Dermis microvascular lymphatic vessel endothelial cell (primary cell): Measurements from ENCODE around the gene NPEPL1. TPM values are rescaled to one million over a fixed set of nuclear protein-coding genes. Genes with fewer than 3 reads are reported as not detected.
"Not testable (repeated sequence)": the region's sequence is repeated elsewhere in the genome, so short reads cannot be mapped to it uniquely, and the experiment has no call there.

Source experiments
- DNase-seq, 2 donors: peaks; one replicate each; pipeline versions ENCODE4 v3.0.0 to v3.0.0-alpha.2; 2010; ENCODE audit warnings: low read depth in 2 of 2
- total RNA-seq: library from RNA; depleted of rRNA; stranded (reverse); fragments of >200 nt; gene quantifications from 2 replicates; pipeline ENCODE4 v1.2.1, GENCODE V29; 2014

NPEPL1 gene
- total RNA-seq, 1 donor from 2014 or later: 17.6 TPM

DNA sequence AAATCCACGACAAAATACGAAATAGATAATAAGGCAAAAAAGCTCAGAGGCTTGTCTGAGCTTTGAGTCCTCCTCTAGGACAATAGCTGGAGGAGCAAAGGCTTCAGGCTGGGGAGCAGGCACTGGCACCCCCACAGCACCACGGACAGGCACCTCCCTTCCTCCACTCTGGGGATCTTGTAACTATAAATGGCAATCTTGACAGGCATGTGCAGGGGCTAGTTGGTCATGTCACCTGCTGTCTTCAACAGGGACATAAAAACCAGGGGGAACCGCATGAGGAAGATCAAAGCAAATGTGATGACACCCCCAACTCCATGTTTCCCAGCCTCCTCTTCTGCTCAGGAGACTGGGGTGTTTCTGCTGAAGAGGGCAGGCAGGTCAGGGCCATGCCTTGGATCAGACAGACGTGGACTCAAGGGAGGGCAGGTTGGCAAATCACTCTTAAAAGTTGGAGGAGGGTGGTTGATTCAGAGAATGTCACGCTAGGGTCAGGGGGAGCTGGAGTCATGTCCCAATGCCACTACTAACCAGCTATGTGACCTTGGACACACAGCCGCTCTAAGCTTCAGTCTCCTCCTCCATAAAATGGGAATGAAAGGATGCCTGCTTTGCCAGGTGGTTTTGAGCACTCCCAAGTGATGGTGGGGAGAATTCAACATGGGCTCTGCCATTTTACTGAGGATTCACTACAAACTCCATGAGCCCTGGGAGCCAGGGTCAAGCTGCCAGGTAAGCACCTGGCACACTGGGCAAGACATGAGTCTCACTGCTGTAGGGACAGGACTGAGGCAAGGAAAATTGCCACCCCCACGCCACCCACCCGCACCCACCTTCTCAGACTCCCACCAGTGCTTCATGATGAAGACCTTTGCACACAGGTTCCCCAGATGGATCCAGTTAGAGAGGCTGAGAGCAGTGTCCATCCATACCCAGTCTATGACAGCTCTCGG lies 48.0 kb downstream of the NPEPL1 start:
- DNase-seq: no peak

DNA sequence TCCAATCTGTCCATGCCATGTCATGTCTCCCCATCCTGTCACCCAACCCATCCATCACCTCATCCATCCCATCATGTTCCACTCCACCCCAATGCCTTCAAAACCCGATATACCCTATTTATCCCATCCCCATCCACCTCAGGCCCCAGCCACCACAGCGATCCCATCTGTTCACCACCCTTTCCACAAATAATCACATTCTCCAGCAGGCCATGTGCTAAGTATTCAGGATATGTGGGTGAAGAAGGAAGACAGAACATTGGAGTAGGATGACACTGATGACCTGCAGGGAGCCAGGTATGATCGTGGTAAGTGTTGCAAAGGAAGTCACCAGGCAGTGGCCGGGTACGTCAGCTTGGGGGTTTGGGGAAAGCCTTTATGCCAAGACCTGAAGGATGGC lies 48.8 kb downstream of the NPEPL1 start:
- no peak for DNase-seq

DNA sequence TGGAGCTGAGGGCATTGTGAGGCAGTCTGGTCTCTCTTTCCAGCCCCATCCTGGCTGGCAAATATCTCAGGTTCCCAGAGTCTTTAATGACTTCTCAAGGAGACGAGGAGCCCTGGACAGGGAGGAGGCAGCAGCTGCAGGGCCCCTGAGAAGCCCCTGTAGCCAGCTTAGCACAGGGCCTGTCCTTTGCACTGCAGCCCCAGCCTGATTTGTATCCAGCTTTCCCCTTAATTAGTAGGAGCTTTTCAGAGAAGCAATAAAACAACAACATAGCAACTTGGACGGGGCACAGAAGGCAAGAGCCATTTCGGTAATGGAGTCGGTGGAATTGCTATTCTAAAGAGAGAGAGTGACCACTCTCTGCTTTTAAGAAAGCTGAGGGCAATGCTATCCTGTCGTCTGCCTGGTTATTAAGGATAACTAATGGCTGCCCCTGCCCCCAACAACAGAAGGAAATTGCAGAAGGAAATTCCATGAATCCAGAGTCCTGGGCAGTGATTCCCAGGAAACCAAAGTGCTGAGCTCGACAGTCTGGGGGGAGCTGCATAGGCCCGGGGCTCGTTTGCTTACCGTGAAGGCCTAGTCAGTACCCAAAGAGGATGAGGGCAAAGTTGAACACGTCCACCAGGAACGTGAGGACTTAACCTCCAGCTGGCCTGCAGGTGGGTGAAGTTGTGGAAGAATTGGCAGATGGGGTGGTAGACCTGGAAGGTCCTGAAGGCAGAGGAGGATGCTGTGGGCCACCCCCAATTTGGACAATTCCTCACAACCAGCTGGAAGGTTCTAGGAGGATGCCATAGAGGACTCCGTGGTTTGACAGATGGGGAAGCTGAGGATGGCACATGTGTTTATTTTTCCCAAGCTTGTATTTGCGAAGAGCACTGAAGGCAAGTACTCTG lies 50.3 kb downstream of the NPEPL1 start:
- no peak for DNase-seq

DNA sequence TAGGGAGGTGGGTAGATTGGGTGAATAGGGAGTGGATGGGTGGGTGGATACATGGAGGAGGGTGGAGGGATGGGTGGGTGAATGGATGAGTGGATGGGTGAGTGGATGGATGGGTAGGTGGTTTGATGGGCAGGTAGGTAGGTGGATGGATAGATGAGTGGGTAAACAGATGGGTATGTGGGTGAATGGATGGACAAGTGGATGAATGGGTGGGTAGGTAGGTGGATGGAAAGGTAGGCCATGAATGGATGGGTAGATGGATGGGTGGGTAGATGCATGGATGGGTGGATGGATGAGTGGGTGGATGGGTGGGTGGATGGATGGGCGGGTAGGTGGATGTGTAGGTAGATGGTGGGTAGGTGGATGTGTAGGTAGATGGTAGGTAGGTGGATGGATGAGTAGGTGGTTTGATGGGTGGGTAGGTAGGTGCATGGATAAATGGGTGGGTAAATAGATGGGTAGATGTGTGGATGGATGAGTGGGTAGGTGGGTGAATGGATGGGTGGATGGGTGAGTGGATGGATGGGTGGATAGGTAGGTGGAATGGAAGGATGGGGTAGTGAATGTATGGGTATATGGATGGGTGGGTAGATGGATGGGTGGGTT lies 51.4 kb downstream of the NPEPL1 start:
- DNase-seq: no peak

DNA sequence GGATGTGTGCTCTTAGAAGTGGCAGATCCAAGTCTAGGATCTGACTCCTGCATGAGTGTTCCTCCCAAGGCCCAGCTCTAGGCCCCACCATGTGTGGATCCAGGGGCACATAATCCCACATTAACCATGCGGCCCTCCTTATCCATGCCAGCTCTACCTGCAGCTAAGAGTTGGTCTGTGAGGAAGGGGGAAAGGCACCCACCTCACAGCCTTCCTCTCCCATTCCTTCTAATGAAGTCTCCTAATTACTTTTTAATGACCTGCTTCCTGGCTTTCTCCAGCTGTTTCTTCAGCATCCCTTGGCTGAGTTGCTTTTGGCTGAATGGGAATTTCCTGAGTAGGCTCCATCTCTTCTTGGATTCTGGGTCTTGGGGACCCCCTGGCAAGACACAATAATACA lies 52.2 kb downstream of the NPEPL1 start:
- no peak for DNase-seq

DNA sequence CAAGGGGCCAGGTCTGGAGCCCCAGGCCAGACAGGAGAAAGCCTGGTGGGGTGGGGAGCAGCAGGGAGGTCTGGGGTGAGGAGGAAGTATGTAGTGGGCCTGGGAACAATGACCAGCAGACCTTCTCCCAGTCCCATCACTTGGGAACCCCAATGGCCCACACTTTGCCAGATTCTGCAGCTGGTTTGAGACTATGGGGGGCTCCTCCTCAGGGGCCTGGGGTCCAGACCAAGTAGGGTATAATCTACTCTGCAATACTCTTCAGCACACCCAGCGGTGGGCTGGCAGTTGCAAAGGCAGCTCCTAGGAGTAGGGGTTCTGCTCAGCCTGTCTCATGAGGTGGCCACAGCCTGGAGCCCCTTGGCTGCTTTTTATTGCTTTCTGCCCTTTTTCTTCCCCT lies 52.8 kb downstream of the NPEPL1 start:
- DNase-seq: no peak

DNA sequence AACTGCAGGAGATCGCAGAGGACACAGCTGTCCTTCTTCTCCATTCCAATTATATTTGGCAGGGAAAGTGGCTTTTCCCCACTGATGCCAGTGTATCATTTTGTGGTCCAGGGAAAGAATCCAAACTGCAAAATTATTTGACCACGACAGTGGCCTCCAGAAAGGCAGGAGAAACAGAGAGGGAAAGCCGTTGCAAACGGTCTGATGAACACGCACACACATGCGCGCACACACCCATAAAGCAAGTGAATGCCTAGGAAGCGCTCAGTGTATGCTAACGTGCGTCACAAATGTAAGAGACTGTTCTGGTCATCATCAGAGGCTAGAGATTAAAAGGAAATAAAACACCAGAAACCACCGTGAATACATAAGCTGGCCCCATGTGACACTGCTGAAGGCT lies 54.0 kb downstream of the NPEPL1 start:
- DNase-seq: no peak

DNA sequence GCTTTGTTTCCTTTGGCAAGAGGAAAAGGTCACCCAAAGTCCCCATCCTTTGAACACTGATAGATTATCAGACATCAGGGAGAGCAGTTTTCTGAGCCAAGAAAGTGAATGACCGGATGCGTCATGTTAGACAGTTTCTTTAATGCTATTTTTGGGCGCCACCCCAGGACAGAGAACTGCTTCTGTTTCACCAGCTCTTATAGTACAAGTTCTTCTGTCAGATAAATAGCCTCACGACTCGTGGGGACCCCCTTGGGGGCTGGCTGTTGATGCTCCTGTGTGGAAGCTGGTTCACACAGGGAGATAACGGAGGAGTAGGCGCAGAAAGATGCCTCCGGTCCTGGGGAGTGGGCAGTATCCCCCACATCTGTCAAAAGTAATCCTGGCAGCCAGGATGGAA lies 54.6 kb downstream of the NPEPL1 start:
- no peak for DNase-seq

DNA sequence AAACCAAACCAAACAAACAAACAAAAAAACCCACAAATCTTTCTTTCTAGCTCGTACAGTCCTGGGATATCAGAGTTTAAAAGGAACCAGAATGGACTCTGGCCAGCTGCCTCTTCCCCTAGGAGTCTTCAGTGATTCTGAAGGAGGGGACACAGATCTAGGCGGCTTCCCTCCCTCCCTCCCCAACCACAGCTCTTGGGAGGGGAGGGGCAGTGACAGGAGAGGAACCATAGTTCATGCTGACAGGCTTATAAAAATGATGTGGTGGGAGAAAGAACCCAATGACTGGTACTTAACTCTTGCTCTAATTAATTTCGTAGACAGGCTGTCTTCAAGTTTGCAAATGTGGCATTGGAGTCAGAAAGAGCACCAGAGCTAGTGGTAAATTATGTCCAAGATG lies 56.0 kb downstream of the NPEPL1 start:
- DNase-seq: no peak

DNA sequence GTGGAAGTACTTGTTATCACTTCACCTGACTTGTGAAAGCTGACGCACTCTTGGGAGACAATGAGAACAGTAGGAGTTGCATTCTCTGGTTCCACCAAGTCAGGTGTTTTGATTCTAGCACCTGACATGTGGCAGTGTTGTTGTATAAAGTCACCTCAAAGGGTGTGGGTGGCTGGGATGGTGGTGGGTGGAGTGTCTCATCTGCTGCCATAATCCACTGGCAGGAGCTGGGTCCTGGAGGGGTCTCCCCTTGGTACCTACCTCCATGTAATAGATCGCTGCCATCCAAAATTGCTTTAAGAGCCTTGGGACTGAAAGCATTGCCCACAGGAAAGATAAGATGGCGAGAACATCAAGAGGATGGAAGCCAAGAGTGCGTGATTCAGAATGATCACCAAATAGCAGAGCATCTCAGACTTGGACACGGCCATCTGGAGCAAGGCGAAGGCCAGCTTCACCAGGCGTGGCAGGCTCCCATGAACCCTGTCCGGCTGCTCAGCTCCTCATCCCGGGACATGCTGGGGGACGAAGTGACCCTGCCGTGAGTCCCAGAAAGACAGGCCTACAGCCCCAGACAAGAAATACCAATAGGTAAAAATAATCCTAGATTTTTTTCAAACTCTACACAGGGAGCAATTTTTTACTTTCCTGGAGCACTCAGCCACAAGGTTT lies 56.6 kb downstream of the NPEPL1 start:
- DNase-seq: no peak

DNA sequence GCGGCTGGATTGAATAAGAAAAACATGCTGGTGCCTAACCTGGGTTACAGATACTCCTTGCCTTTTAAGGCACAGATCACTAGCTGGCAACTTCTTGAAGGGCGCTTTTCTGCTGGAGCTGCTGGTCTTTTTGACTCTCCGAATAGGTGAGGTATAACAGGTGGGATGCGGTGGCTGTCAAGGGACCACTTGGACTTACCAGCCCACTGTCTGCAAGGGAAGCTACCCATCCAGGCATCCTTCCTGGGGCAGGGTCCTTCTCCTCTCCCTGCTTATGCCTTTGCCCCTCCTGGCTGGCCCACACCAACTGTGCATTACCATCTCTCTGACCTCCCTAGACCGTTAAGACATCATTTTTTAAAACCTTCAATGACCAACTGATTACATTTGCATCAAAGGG lies 57.4 kb downstream of the NPEPL1 start:
- DNase-seq: no peak

DNA sequence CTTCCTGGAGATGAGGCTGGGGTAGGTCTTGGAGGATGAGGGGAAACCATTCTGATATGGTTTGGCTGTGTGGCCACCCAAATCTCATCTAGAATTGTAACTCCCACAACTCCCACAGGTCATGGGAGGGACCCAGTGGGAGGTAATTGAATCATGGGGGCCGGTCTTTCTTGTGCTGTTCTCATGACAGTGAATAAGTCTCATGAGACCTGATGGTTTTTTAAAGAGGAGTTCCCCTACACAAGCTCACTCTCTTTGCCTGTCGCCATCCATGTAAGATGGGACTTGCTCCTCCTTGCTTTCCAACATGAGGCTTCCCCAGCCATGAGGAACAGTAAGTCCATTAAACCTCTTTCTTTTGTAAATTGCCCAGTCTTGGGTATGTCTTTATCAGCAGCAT lies 58.1 kb downstream of the NPEPL1 start:
- not testable (repeated sequence) for DNase-seq

DNA sequence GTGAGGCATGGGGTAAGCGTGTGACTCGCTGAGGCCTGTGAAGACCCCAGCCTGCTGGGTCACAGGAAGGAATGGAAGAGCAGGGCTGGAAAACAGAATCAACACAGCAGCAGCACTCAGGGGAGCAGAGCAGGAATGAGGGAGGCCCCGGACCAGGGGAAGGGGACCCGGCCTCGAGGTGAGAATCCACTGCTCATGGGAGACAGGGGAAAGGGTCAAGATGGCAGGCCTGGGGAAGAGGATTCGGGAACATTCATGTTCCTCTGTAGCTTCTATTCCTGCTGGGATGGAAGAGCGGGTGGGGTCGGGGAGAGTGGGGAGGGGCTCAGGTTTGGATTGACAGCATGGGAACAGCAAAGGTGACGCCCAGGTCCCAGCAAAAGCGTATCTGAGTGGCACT lies 59.4 kb downstream of the NPEPL1 start:
- DNase-seq: no peak

DNA sequence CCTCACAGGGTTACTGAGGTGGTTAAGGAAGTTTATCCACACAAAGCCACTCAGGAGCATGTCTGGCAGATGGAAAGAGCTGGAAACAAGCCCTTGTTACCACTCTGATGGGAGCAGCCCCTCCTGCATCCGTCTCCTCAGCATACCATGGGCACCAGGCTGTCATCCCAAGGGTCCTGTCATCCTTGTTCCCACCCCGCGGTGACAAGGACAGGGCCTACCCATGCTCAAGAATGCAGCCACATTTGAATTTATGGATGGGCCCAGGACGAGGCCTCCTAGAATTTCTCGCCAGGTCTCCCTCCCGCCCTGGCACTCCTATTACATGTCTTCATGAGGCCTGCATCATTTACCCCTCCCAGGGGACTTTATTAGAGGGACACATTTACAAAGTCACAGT lies 60.0 kb downstream of the NPEPL1 start:
- no peak for DNase-seq

DNA sequence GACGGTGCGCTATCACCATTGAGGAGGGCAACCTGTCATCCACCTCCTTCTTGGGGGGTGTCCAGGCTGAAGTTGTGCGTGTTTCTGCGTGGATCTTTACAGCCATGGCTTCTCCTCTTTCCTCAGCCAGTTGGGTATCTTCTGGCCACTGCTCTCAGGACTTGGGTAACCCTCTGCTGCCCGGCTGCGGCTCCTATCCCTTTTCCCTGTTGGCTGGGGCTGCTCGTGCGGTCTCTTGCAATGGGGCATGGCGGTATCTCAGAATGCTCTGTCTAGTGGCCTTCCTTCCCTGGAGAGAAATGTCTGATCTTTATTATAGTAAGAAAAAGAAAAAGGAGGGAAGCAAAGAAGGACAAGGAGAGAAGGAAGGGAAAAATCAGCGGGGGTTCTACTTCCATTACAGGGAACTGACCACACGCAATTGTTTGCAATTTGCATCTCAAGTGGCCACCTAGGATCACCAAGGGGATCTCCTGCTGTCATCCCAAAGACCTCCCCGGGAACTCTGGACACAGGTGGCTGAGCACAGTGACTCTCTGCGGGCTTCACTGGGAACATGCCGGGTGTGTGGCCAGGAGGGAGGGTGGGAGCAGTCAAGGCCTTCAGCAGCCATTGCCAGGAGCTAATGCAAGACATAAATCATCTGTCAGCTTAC lies 60.8 kb downstream of the NPEPL1 start:
- no peak for DNase-seq

DNA sequence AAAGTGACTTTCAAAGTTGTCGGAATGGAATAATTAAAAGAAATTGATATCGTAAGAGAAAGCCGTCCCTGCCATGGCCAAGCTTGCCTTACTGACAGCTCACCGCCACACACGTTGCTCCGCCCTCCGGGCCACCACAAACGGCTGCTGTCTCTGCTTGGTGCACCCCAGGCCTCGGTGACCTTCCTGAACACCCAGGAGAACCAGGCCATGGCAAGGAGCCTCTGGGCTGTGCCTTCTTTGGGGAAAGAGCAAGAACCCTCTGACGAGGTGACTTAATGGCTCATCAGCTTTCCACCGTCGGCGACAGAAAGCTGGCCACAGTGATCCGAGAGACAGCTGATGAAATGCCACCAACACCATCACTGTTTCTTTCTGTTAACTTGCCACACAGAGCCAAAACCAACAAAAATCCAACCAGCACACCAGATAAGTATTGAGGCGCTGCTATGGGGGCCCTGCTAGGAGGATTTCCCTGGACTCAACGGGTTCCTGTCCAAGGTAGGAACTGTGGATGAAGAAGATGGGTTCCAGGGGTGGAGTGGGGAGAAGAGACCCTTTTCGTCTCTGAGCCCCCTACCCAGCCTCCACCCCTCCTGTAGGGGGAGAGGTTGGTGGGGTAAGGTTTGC lies 61.4 kb downstream of the NPEPL1 start:
- DNase-seq: no peak

DNA sequence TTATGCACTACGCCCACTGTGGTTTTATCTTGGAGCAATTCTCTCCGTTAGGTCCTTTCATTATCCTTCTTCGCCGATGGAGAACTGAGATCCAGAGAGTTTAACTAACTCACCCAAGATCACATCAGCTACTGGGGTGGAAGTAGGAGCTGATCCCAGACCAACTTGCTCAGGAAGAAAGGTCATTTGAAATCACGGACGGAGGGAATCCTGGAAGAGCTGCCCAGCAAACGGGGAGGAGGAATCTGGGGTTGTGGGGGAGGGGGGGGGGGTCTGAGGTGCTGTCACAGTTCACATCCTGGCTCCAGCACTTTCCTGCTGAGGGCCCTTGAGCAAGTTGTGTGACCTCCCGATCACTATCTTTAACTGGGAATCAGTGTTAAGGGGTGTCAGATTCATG lies 62.0 kb downstream of the NPEPL1 start:
- no peak for DNase-seq

DNA sequence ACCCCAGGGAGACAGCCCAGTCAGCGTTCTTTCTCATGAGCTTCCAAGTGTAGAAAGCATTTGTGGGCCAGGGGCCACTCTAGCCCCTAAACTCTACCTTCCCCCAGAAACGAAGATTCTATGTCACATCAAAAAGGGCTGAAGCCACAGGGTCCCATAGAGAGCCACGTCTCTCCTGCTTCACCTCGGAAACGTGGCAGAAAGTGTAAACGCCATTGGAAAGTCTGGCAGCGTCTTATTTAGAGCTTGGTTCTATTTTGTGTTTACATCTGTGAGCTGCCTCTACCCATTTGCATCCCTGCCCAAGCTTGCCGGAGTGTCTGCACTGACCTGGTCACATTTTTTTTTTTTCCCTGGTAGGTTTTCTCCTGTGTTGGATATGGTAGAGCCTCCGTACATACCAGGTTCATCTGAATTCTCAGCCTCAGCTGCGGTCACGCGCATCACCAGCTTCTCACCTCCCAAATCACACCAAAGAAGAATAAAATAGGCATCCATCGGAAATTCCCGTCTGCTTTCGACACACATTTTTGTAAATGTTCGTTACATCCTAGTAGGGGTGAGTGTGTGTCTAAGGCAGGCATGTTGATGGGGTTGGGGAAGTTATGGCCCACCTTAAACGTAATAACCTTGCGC lies 62.6 kb downstream of the NPEPL1 start:
- no peak for DNase-seq

DNA sequence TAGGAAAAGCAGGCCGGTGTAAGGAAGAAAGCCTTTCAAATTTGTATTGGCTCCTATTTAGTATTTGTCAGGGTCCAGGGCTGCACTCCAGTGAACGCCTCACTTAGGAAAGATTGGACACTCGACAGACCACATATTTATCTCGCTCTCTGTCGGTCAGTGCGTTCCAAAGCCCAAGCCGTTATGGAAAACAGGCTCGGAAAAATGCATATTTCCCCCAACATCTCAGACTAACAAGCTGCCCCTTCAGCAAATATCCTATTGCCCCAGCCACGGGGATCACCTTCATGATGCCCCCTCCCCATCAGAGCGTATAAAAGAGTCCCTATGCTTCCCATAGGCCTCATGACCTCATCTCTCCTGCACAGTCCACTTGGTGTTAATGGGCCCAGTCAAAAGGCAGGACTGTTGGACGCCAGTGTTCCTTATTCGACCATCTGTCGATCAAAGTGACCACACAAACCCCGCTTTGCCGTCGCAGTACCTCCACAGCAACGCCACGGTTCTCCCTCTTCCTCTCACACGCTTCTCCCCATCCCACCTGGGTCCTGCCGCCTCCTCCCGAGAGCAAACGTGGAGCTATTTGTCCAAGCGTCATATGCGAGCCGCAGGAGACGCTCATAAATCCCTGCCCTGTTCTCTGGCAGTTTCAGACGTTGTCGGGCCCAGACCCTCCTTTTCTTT lies 63.3 kb downstream of the NPEPL1 start:
- DNase-seq: no peak

DNA sequence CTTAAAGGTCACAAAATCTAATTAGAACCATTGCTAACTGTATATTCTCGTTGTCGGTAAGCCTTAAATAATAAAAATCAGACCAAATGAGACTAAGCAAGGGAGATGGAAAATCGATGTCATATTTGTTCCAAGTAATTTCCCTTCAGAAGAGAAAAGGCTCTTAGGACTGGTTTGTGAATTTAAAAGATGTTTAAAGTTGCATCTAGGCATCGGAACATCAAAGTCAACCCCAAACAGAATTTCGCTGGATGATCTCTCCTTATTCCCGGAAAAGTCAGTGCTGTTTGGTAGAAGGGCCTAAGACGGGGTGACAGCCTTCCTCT lies 63.8 kb downstream of the NPEPL1 start:
- no peak for DNase-seq
